ENCODE measurements around the gene DNAAF2. TPM values are rescaled to one million over a fixed set of nuclear protein-coding genes. Genes with fewer than 3 reads are reported as not detected.
A peak's percentile ranks its signal among the peaks of the same experiment; 100 is the strongest.
"Not testable (repeated sequence)": the region's sequence is repeated elsewhere in the genome, so short reads cannot be mapped to it uniquely, and the experiment has no call there.

The DNAAF2 gene
- total RNA-seq, 1 donor = 8.3 TPM

DNA sequence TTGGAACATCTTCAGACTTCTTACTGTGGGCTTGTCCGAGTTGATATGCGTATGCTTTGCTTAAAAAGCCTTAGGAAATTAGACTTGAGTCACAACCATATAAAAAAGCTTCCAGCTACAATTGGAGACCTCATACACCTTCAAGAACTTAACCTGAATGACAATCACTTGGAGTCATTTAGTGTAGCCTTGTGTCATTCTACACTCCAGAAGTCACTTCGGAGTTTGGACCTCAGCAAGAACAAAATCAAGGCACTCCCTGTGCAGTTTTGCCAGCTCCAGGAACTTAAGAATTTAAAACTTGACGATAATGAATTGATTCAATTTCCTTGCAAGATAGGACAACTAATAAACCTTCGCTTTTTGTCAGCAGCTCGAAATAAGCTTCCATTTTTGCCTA, 27.5 kb downstream of the DNAAF2 start:
- Histone ChIP-seq H3K27me3 (ENCODE audit: insufficient read depth, low read length) (no peaks in the 10 kb centered on the region), H3K4me3 (ENCODE audit: low read length) (no peak overlapping the region), H3K4me1 (ENCODE audit: insufficient read depth, low read length) (no peaks in the 10 kb centered on the region), H3K9me3 (ENCODE audit: low read depth, low read length) (no peaks in the 10 kb centered on the region)

DNA sequence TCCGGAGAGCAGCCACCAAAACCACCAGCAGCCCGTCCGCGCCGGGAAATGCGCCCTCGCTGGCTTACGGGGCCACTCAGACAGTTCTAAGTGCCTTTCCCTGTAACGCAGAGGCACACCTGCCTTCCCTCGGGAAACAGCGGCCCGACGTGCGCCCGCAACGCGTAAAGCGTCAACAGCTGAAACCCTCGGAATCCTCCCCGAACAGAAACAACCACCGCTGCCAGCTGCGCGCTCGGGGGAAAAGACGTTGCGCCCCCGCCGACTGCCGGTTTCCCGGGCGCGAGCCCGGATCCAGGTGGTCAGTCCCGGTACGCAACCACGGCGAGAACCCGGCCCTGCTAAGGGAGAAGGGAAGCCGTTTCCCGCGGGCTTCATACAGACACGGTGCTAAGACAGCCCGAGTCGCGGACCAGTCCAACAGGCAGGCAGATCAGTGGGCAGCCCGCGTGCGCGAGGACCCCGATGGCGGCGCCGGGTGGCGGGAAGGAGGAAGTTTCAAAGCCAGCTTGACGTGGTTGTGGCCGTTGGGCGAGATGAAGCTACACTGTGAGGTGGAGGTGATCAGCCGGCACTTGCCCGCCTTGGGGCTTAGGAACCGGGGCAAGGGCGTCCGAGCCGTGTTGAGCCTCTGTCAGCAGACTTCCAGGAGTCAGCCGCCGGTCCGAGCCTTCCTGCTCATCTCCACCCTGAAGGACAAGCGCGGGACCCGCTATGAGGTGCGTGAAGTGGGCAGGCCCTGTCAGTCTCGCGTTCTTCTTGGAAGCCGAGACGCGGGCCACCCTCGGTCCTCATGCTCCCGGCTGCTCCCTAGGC, 36.4 kb downstream of the DNAAF2 start, which contains the start of gene LRR1:
Gene LRR1 (plus strand): TSS at position 456 of the 816 bp plus-strand sequence. CDS start 81 bp downstream, at position 537.
- Histone ChIP-seq H3K27me3 (ENCODE audit: insufficient read depth, low read length) (no peaks in the 10 kb centered on the region), H3K4me1 (ENCODE audit: insufficient read depth, low read length) (peaks cover 20% of the 10 kb centered on the region), H3K4me3 (ENCODE audit: low read length) (peak within 1 kb of the TSS; percentile 91), H3K9me3 (ENCODE audit: low read depth, low read length) (no peaks in the 10 kb centered on the region)

DNA sequence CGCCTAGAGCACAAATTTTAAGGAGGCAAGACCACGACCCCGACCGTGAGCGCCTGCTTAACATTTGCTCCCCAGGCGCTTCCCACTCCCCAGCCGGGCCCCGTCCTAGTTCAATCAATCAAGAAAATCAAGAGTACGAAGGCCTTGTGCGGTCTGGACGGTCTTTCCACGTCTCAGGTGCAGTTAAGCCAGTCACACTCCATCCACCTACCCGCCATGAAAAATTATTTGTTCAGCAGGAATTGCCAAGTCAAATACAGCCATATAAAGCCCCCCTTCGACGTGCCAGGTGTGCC, 36.9 kb downstream of the DNAAF2 start:
- Histone ChIP-seq H3K4me3 (ENCODE audit: low read length) (peak overlapping the region; percentile 91), H3K9me3 (ENCODE audit: low read depth, low read length) (no peaks in the 10 kb centered on the region), H3K27me3 (ENCODE audit: insufficient read depth, low read length) (no peaks in the 10 kb centered on the region), H3K4me1 (ENCODE audit: insufficient read depth, low read length) (peaks cover 20% of the 10 kb centered on the region)

DNA sequence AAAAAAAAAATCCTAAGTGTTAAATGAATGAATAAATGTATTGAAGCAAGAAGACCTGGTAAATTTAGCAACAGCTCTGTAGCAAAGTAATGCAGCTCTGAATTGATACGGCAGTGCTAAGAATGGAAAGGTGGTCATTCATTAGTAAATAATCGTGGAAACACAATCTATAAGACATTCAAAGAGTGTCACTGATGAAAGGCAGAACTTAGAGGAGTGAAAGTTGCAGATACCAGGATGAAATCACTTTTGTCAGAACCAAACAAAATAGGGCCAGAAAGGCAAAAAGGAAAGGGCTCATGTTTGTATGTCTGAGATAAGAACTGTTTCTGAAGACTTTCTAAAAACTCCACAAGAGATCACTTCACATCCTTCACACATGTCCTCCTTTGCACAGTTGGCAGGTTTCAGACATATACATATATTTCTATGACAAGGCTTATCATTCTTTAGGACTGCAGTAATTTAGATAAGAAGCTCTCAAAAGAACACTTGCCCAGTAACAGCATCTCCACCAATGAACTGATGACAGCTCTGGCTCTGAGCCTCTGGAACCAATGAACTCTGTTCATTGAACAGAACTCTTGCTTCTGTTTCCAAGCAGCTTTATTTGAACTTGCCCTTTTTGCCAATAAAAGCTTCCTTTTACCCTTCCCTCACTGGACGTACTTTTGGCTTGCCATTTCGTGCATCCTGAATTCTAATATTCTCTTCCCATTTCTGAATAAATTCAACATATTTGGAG, 40.5 kb downstream of the DNAAF2 start:
- Histone ChIP-seq H3K4me1 (ENCODE audit: insufficient read depth, low read length) (peaks cover 14% of the 10 kb centered on the region), H3K27me3 (ENCODE audit: insufficient read depth, low read length) (no peaks in the 10 kb centered on the region), H3K9me3 (ENCODE audit: low read depth, low read length) (no peaks in the 10 kb centered on the region), H3K4me3 (ENCODE audit: low read length) (no peak overlapping the region)

DNA sequence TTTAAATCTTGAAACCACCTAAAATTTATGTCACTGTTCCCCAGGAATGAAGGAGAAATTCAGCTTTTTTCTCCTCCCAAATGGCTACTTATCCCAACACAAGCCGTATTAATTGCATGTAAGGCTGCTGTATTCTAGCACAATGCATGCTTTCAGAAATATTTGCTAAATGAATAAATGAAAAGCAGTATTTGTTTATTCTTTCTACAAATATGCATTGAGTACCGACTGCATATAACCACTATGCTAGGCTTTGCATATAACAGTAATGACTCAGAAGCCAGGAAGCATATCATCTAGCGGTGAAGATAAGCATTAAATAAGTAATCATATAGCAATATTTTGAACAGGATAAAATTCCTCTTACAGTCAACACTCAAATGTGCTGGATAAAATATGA, 42.0 kb downstream of the DNAAF2 start:
- Histone ChIP-seq H3K9me3 (ENCODE audit: low read depth, low read length) (no peaks in the 10 kb centered on the region), H3K4me1 (ENCODE audit: insufficient read depth, low read length) (peaks cover 11% of the 10 kb centered on the region), H3K27me3 (ENCODE audit: insufficient read depth, low read length) (no peaks in the 10 kb centered on the region), H3K4me3 (ENCODE audit: low read length) (no peak overlapping the region)

DNA sequence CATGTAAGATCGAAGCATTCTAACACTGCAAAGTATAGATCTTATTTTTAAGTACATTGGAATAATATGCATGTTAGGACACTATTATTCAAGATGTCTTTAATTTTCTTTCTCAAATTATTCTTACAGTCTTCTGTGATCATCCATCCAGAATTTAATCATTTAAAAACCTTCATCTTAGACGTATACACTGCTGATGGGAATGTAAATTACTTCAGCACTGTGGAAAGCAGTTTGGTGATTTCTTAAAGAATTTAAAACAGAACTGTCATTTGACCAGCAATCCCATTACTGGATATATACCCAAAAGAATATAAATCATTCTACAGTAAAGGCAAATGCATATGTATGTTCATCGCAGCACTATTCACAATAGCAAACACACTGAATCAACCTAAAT, 45.7 kb downstream of the DNAAF2 start:
- H3K4me1 ChIP-seq (ENCODE audit: insufficient read depth, low read length) = peaks cover 13% of the 10 kb centered on the region
- no peaks in the 10 kb centered on the region for H3K27me3 ChIP-seq (ENCODE audit: insufficient read depth, low read length)
- H3K9me3 ChIP-seq (ENCODE audit: low read depth, low read length) = no peaks in the 10 kb centered on the region
- H3K4me3 ChIP-seq (ENCODE audit: low read length) = no peak overlapping the region

DNA sequence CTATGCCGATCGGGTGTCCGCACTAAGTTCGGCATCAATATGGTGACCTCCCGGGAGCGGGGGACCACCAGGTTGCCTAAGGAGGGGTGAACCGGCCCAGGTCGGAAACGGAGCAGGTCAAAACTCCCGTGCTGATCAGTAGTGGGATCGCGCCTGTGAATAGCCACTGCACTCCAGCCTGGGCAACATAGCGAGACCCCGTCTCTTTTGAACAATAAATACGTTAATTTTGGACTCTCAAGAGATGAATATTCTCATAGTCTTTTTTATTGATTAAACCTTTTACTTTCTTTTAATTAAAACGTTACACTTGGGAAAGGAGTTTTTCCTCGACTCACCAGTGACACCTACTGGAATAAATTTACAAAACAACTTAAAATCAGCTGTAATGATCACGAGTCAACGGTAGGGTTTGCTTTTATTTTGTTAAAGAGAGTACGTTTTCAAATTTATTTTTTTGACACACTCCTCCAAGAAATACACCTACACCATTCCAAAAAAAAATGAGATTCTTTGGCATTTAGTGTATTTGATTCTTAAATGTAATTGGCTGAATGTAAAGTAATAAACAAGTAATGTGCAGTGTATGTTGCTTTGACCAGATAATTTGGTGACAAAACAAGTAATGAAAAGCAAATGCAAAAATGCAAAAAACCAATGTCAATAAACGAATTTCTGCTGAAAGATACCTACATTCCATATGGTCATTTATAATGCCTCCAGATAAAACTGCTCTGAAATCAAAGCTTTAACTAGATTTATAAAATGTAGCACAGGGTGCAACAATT, 48.2 kb downstream of the DNAAF2 start:
- H3K4me3 ChIP-seq (ENCODE audit: low read length) = peak overlapping the region; percentile 98
- H3K9me3 ChIP-seq (ENCODE audit: low read depth, low read length) = no peaks in the 10 kb centered on the region
- H3K27me3 ChIP-seq (ENCODE audit: insufficient read depth, low read length) = no peaks in the 10 kb centered on the region
- H3K4me1 ChIP-seq (ENCODE audit: insufficient read depth, low read length) = peaks cover 24% of the 10 kb centered on the region

DNA sequence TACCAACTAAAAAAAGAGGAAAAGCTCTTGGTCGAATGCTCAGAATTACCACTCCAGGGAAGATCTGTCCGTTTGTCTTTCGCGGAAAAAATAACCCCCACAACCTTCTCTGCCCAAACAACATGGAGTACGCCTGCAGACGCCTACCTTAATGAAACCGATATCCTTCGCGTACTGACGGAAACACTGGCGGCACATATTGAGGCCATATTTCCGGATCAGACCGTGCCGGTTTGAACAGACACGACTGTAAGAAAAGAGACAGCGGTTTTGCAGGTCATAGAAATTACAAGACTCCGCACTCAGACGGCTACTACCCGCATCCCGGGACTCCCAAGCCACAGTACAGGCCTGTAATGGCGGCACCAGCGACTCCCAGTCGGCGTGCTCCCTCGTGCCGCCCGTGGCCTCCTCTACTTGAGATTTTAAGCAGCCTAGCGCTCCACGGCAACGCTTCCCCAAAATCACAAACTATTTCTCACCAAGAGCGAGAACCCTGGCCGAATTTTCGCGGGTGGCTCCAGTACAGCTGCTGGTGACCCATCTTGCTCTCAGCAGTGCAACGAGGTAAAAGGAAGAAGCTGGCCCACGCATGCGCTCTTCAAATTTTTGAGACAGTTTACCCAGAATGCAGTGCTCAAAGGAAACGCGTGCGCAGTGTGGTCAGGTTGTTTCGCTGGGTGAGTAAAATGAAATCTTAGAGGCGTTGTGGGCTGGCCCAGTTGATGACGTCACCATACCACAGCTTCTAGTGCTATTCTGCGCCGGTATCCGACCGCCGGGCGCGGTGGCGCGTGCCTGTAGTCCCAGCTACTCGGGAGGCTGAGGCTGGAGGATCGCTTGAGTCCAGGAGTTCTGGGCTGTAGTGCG, 49.0 kb downstream of the DNAAF2 start, which contains the start of gene RPS29:
Gene RPS29 (minus strand): TSS at position 578 of the 870 bp plus-strand sequence. CDS start 34 bp downstream, at position 544.
- Histone ChIP-seq H3K9me3 (ENCODE audit: low read depth, low read length) (no peaks in the 10 kb centered on the region), H3K27me3 (ENCODE audit: insufficient read depth, low read length) (no peaks in the 10 kb centered on the region), H3K4me3 (ENCODE audit: low read length) (peak within 1 kb of the TSS; percentile 98), H3K4me1 (ENCODE audit: insufficient read depth, low read length) (peaks cover 28% of the 10 kb centered on the region)

DNA sequence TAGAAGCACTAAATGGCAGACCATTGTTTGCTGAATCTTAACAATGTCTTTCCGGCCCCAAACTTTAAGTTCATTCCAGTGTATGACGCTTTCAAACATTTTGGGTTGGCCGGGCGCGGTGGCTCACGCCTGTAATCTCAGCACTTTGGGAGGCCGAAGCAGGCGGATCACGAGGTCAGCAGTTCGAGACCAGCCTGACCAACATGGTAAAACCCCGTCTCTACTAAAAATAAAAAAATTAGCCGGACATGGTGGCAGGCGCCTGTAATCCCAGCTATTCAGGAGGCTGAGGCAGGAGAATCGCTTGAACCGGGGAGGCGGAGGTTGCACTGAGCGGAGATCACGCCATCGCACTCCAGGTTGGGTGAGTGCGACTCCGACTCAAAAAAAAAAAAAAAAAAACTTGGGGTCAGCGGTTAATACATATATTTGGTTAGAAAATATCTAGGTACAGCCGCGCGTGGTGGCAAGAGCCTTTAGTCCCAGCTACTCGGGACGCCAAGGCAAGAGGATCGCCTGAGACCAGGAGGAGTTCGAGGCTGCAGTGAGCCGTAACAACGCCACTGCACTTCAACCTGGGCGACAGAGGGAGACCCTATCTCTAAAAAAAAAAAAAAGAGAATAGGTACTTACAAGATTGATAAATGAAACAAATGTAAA, 49.9 kb downstream of the DNAAF2 start:
- H3K27me3 ChIP-seq (ENCODE audit: insufficient read depth, low read length); H3K9me3 ChIP-seq (ENCODE audit: low read depth, low read length): not testable (repeated sequence)
- Histone ChIP-seq H3K4me1 (ENCODE audit: insufficient read depth, low read length) (peaks cover 28% of the 10 kb centered on the region), H3K4me3 (ENCODE audit: low read length) (peak overlapping the region; percentile 98)

DNA sequence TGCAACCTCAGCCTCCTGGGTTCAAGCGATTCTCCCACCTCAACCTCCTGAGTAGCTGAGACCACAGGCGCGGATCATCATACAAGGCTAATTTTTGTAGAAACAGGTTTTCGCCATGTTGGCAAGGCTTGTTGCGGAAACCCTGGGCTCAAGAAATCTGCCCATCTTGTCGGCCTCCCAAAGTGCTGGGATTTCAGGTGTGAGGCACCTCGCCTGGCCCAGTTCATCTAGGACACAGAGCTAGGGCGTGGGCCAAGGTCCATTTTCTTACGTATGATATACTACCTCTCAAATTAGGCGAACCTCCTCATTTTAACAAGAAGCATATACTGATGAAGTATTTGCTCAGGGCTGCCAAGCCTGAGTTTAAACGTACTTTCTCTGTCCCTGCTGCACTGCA, 51.0 kb downstream of the DNAAF2 start:
- H3K27me3 ChIP-seq (ENCODE audit: insufficient read depth, low read length) = no peaks in the 10 kb centered on the region
- H3K4me3 ChIP-seq (ENCODE audit: low read length) = no peak overlapping the region
- H3K9me3 ChIP-seq (ENCODE audit: low read depth, low read length) = no peaks in the 10 kb centered on the region
- H3K4me1 ChIP-seq (ENCODE audit: insufficient read depth, low read length) = peaks cover 28% of the 10 kb centered on the region

DNA sequence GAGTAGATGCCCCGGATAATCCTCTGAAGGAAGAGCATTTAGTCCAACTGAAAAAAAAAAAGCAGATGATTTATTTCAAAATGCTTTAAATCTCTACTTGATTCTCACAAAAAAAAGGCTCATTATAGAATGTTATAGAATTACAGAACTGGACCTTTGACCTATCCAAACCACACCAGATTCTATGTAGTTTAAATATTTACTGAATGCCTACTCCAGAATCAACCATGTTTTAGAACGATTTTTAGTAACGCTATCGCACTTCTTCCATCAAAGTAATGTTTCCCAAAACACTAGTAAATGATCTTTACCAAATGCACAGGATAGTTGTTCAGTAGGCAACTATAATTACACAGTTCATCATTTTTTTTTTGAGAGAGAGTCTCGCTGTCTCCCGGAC, 51.4 kb downstream of the DNAAF2 start:
- no peak overlapping the region for H3K4me3 ChIP-seq (ENCODE audit: low read length)
- no peaks in the 10 kb centered on the region for H3K27me3 ChIP-seq (ENCODE audit: insufficient read depth, low read length)
- peaks cover 28% of the 10 kb centered on the region for H3K4me1 ChIP-seq (ENCODE audit: insufficient read depth, low read length)
- H3K9me3 ChIP-seq (ENCODE audit: low read depth, low read length) = no peaks in the 10 kb centered on the region

DNA sequence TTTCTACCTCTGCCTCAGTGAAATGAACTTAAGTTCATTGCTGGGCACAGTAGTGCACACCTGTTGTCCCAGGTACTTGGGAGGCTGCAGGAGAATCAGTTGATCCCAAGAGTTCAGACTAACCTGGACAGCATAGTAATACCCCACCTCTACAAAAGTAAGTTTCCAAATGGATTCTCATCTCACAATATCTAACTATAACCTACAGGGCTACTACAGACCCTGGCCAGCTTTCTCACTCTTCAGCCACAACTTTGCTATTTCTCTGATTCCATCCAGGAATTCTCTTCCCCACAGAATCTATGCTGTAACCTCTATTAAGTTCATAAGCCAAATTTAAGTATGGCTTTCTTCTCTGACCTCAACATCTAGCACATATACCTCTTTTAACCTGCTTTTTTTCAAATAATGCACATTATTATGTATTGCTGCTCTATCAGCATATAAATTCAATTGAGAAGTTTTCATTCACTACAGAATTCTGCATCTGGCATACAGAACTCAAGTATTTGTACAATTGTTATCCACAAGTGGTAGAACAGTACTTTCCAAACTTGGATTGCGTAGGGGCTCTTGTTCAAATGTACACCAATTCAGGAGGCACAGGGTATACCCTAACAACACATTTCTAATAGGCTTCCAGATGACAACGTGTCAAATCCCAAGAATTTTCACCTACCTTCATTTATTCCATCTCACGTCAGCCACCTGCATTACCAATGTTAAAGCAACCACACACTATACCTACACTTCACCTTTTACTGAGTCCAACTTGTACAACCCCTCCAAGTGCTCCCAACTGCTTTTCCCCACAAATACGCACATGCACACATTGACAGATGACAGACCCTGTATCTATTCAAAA, 52.7 kb downstream of the DNAAF2 start:
- no peak overlapping the region for H3K4me3 ChIP-seq (ENCODE audit: low read length)
- H3K9me3 ChIP-seq (ENCODE audit: low read depth, low read length) = no peaks in the 10 kb centered on the region
- peaks cover 28% of the 10 kb centered on the region for H3K4me1 ChIP-seq (ENCODE audit: insufficient read depth, low read length)
- no peaks in the 10 kb centered on the region for H3K27me3 ChIP-seq (ENCODE audit: insufficient read depth, low read length)

All from mononuclear cell (primary cell).